Stimulated activated CD4-positive, alpha-beta T cell treated with anti-CD3 and anti-CD28 coated beads, Interleukin-2, amount 100 ng/mL, for 48 hours (primary cell): ENCODE results near the gene SOX18.
A peak's percentile ranks its signal among the peaks of the same experiment; 100 is the strongest.

ENCODE experiments used
- DNase-seq, 2 donors: peaks; one replicate each; pipeline ENCODE4 v3.0.0-alpha.2; 2020

The SOX18 gene

GRCh38 chr20:64080013-64080812 lies 30.8 kb upstream of the SOX18 start, which contains the start of gene OPRL1:
OPRL1 (plus strand) TSS chr20:64080082; CDS start chr20:64092721, 12,639 bp downstream.
- DNase-seq: no peak

- peak; percentile 62 to 66 for DNase-seq
Observed at GRCh38 chr20:64079273-64080012, 30.0 kb upstream of the SOX18 start, which contains the start of gene RGS19. RGS19 (minus strand) TSS chr20:64079518; CDS start chr20:64076886, 2,632 bp downstream.

GRCh38 chr20:64078934-64079272 lies 29.5 kb upstream of the SOX18 start:
- DNase-seq: no peak

GRCh38 chr20:64077876-64078551 lies 28.6 kb upstream of the SOX18 start:
- DNase-seq: no peak

GRCh38 chr20:64077541-64077875 lies 28.1 kb upstream of the SOX18 start:
- DNase-seq: no peak

- DNase-seq: no peak
Observed at GRCh38 chr20:64077094-64077493, 27.7 kb upstream of the SOX18 start.

GRCh38 chr20:64076061-64076997 lies 26.9 kb upstream of the SOX18 start:
- no peak for DNase-seq

GRCh38 chr20:64075556-64075955 lies 26.1 kb upstream of the SOX18 start:
- no peak for DNase-seq

- DNase-seq: no peak
Observed at GRCh38 chr20:64074963-64075362, 25.5 kb upstream of the SOX18 start.

GRCh38 chr20:64074184-64074789 lies 24.8 kb upstream of the SOX18 start:
- DNase-seq: no peak

- no peak for DNase-seq
Observed at GRCh38 chr20:64073476-64074183, 24.2 kb upstream of the SOX18 start.

- no peak for DNase-seq
Observed at GRCh38 chr20:64072498-64073063, 23.1 kb upstream of the SOX18 start.

GRCh38 chr20:64071341-64072332 lies 22.2 kb upstream of the SOX18 start:
- DNase-seq: no peak

- no peak for DNase-seq
Observed at GRCh38 chr20:64070244-64070993, 21.0 kb upstream of the SOX18 start.

- DNase-seq: no peak
Observed at GRCh38 chr20:64069614-64070243, 20.3 kb upstream of the SOX18 start.

- no peak for DNase-seq
Observed at GRCh38 chr20:64069209-64069613, 19.8 kb upstream of the SOX18 start.

- DNase-seq: no peak
Observed at GRCh38 chr20:64068386-64069208, 19.2 kb upstream of the SOX18 start.
